Stimulated activated CD8-positive, alpha-beta memory T cell treated with anti-CD3 and anti-CD28 coated beads, Interleukin-2, amount 100 ng/mL, for 1 hour (primary cell): ENCODE results near the gene CDH4.

ENCODE experiments used
- DNase-seq, 2 donors: peaks; one replicate each; pipeline ENCODE4 v3.0.0-alpha.2; 2020; ENCODE audit warnings: low read depth in 2 of 2

CDH4 gene

GRCh38 chr20:61655591-61655990, 403.5 kb downstream of the CDH4 start:
- DNase-seq, result no peak

DNA sequence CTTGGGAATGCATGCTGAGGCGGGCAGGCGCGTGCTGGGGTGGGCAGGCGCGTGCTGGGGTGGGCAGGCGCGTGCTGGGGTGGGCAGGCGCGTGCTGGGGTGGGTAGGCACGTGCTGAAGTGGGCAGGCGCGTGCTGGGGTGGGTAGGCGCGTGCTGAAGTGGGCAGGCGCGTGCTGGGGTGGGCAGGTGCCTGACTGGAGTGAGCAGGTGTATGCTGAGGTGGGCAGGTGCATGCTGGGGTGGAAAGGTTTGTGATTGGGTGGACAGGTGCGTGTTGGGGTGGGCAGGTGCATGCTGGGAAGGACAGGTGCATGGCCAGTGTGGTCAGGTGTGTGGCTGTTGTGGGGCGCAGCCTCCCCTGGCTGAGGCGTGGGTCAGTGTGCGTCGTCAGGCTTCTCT, 404.1 kb downstream of the CDH4 start:
- no peak for DNase-seq

DNA sequence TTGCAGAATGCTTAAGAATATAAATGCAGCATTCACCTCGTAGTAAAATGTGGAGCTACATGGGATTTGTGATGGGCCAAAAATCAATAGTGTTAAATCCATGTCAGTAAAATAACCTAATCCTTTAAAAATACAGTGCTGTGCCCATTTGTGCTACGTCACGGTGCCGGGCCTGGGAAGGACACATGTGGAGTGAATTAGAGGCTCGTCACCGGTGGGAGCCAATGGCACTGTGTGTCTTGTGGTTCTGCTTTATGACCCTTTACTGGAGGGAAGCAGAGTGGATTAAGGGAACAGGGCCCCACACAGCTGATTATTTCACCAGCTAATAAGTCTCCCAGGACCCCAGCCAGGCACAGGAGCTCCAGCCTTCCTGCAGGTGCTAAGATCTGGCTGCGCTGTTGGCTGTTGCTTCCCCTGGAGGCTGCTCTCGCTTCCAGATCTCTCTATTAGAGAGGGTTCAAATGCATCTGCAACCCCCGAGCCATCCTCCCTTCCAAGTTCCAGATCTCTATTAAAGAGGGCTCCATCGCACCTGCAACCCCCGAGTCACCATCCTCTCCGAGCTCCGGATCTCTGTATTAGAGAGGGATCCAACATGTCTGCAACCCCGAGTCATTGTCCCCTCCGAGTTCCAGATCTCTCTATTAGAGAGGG, 405.8 kb downstream of the CDH4 start:
- DNase-seq, result no peak

DNA sequence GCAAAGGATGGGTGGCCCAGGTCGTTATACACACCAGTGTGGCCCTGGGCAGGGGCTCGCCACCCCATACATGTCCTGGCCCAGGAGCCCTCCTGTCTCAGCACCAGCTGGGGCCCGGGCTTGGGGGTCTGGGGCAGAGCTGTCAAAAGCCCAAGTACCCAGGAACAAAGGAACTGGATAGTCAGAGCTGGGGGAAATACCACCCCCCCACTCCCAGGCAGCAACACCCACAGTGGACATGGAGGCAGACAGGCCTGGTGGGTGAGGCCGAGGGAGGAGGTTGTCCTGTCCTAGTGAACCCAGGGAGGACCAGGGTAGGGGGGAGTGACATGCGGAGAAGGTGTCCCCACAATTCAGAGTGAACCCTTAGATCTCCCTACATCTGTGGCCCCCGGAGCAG, 406.5 kb downstream of the CDH4 start:
- DNase-seq, result no peak

GRCh38 chr20:61659246-61659993, 407.4 kb downstream of the CDH4 start:
- no peak for DNase-seq

GRCh38 chr20:61659994-61660346, 407.9 kb downstream of the CDH4 start:
- DNase-seq, result no peak

GRCh38 chr20:61660559-61660958, 408.5 kb downstream of the CDH4 start:
- DNase-seq, result no peak

- no peak for DNase-seq
Measured at GRCh38 chr20:61661025-61661424, 409.0 kb downstream of the CDH4 start.

DNA sequence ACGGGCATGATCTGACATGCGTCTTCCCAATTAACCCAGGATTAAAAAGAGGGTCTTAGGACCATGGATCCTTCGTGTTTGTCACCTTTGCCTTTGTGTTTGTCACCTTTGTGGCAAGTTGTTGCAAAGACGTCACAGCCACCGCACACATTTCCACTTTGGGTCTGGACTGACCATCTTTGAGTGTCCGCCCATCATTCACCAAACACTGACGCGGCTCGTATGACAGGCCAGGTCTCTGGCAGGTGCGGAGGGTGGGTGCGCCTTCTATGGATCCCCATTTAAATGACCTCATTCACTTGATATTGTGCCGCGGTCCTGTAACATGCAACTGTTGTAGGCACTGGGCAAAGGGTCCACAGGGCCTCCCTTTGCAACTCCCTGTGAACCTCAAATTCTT, 409.5 kb downstream of the CDH4 start:
- DNase-seq, result no peak

DNA sequence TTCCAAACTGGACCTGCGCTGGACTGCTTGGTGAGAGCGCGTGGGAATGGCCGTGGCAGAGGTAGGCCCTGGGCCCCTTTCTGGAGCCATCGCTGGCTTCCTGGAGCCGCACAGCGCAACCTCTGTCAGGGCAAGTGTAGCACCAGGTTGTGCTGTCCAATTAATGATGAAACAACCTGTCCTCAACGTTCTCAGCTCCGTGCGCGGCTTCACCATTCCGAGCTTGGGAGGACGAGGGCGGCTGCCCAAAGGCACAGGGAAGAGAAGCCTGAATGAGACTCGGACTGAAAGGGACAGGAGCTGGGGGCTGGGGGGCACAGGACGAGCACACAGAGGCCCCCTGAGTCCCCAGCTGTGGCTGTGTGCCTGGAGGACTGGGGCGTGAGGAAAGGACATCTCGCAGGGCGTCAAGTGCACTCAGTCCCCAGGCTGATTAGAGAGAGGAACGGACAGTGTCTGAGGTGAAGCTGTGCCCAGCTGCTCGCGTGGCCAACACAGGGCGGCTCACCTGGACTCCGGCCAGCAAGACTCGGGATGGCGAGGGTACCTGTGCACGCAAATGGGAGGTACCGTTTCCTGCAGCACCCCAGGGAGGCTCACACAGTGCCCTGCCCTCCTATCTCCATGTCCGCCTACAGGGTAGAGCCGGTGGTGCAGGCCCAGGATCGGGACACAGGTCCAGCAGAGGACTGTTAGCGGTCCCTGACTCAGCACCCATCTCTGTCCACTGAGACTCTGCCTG, 410.3 kb downstream of the CDH4 start:
- no peak for DNase-seq

DNA sequence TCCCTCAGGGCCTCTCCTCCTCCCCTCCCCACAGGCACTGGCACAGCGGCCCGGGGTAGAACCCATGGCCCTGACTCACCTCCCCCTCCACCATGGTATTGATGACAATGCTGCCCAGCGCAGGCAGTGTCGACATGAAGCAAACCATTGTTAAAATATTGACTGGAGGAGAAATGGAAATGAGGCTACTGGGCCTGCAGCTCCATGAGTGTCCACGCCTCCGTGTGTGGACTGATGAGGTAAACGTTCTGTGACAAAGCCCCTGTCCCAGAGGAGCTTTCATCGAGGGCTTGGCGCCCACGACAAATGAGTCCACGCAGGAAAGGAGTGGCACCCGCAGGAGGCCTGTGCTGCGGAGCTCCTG, 410.9 kb downstream of the CDH4 start:
- no peak for DNase-seq

DNA sequence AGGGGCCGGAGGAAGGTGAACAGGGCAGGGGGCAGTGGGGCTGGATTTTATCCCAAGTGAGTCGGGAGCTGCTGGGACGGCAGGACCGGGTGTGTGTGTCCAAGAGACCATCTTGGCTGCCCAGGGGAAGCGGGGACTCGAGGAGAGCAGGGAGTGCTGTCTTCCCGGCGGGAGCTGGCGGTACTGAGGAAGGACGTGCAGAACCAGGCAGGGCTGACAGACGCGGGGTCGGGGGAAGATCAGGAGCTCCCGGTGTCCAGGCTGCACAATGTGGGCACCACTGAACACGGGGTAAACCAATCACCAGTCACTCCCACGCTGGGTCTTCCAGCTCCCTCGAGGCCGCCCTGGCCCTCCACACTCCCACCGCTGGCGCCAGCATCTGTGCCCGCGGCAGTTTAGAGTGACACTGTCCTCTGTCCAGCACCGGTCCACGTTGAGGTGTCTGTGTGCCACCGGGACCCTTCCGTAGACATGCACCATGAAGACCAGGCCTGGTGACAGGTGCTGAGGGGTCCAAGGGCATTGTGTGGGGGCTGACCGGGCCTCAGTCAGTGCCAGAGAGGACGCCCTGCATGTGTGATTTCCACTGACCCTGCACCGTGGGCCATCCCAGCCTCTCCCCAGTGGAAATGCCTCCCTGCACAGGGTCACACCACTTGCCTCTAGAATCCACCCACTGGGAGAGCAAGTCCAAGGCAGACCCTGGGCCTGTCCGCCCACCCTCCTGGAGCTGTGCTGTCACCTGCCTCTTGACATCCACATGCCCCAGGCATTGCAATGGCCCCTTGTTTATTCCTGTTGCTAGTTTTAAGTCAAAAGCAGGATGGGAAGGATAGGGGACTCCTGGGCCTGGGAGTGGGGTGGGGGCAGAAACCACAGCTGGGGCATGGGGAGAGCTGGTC, 411.7 kb downstream of the CDH4 start:
- no peak for DNase-seq

DNA sequence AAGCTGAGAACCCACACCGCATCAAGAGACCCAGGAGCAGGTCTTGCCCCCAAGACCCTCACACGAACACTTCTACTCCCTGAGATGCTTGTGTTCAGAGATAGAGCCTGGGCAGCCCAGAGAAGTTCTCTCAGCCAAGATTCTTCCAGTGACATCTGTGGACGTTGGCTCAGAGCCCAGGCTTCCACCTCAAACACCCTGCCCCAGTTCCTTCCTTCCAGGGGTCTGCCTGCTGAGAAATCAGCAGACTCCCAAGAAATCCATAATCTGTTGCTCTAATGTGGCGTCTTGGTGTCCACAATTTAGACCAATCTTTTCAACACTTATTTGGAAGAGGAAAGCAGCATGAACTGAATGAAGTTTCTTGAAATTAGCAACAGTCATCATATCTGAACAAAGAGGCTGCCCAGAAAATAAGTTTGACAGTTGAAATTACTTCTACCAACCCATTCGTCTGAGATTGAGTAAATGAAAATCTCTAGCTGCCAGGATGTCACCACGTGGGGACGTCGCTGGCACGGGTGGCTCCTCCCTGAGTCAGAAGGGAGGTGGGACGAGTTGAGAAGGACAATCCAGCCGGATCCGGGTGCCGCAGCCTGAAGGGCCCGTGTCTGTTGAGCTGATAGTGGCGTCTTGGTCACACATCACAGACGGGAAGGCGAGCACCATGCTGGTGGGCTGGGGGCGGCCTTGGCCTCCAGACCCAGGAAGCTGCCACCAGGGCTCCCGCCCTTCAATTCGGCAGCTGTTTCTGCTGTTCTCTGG, 412.7 kb downstream of the CDH4 start:
- no peak for DNase-seq

- no peak for DNase-seq
Measured at GRCh38 chr20:61665528-61666470, 413.7 kb downstream of the CDH4 start.

DNA sequence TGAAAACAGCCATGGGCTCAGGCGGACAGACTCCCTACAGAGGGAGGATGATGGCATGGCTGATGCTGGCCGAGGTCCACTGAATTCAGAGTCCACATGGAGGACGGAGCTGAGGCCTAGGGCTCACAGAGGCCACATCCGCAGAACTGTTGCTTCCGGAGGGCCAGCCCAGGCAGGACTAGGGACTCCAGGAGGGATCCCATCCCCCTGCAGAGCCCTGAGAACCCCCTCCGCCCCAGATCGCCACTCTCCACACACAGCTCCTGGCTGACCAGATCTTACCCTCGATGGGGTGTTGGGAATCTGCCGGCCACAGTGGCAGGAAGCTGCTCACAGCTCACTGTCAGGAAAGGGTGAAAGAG, 414.4 kb downstream of the CDH4 start:
- no peak for DNase-seq

GRCh38 chr20:61667056-61667792, 415.2 kb downstream of the CDH4 start:
- DNase-seq, result no peak

DNA sequence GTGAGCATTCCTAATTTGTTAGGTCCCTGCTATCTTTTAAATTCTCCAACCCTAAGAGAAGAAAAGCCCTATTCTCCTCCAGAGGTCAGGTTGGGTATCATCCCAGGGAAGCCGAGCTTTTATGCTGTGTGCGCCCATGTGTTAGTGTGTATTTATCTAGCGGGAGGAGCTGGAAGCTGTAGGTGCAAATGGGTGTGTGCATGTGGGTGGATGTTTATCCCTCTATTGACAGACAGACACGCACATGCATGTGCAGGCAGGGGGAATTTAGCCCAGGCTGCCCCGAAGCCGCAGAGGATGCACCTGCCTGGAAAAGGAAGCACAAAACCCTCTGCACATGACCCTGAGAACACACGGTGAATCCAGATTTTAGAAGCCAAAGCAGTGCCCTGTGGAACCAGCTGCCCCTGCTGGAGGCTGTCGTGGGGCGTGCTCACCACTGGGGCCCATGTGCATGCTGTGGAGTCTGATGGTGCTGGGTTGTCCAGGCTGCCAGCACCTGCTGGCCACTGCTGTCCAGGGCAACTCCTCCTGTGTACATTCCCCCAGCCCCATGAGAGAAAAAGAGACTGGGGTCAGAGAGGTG, 416.1 kb downstream of the CDH4 start:
- no peak for DNase-seq

DNA sequence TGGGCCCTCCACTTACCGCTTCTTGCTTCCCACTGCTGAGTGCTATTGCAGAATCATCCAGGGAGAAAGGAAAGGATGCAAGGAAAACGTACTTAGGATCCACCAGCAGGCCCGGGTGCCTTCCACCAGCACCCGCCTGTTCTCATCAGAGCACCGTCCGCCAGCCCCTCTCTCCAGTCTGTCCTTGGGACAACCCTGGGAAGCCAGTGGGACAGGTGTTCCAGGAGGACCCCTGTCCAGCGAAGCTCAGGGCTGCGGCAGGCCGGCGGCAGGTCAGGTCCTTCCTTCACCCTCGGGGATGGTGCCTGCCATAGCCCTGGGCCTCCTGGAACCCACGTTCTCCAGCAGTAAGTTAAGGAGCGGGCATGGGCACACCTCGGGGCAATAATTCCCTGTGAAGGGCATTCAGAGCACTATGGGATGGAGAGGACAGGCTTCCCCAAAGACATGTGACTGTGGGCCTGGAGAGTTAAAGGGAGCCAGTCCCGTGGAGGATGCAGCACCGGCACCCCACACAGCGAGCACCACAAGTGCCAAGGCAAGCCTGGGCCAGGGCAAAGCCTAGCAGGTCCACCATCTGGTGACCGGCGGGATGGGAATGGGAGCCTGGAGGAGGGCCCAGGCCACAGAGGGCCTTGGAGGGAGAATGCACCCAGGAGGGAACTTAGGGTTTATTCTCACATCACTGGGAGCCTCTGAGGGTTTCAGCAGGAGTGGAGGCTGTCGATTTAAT, 416.9 kb downstream of the CDH4 start:
- no peak for DNase-seq
